SJCRH30 (cell line): ENCODE results near the gene PMEL. TPM values are rescaled to one million over a fixed set of nuclear protein-coding genes. Genes with fewer than 3 reads are reported as not detected.

Experiments
- total RNA-seq: library from RNA; depleted of rRNA; stranded (reverse); fragments of >200 nt; shearing (Covaris generic); gene quantifications from 2 replicates; pipeline ENCODE4 v1.2.3, GENCODE V29; 2014; rRNA removed

Gene PMEL
- total RNA-seq, 1 experiment from 2014 or later, result 1.3 TPM

Other genes with a start within 250 kb of the PMEL start
- gene BLOC1S1, start 250.0 kb downstream of the PMEL start, total RNA-seq, result 66.7 and 76.2 TPM in 2 replicates
- 2.0 and 2.5 TPM in 2 replicates for gene RDH5, start 245.6 kb downstream of the PMEL start, total RNA-seq
- 598 and 676 TPM in 2 replicates for gene CD63, start 237.0 kb downstream of the PMEL start, total RNA-seq
- 9.1 and 10.5 TPM in 2 replicates for gene GDF11, start 222.9 kb downstream of the PMEL start, total RNA-seq
- 109 and 132 TPM in 2 replicates for gene SARNP, start 148.3 kb downstream of the PMEL start, total RNA-seq
- gene ORMDL2, start 148.0 kb downstream of the PMEL start, total RNA-seq, result 25.4 and 27.6 TPM in 2 replicates
- 33.3 TPM in 2 replicates for gene DNAJC14, start 136.5 kb downstream of the PMEL start, total RNA-seq
- gene MMP19, start 123.1 kb downstream of the PMEL start, total RNA-seq, result 0.91 and 1.0 TPM in 2 replicates
- gene PYM1, start 38.1 kb downstream of the PMEL start, total RNA-seq, result 24.0 and 25.6 TPM in 2 replicates
- gene DGKA, start 34.9 kb downstream of the PMEL start, total RNA-seq, result 3.7 and 4.4 TPM in 2 replicates
- gene CDK2, start 788 bp upstream of the PMEL start, total RNA-seq, result 99.6 and 106 TPM in 2 replicates
- 59.4 and 61.0 TPM in 2 replicates for gene RAB5B, start 8.0 kb upstream of the PMEL start, total RNA-seq
- gene SUOX, start 31.2 kb upstream of the PMEL start, total RNA-seq, result 10.0 and 13.2 TPM in 2 replicates
- 1.7 and 2.2 TPM in 2 replicates for gene IKZF4, start 55.0 kb upstream of the PMEL start, total RNA-seq
- gene RPS26, start 75.9 kb upstream of the PMEL start, total RNA-seq, result 229 and 271 TPM in 2 replicates
- 38.0 and 38.8 TPM in 2 replicates for gene ERBB3, start 114.1 kb upstream of the PMEL start, total RNA-seq
- 342 and 348 TPM in 2 replicates for gene PA2G4, start 138.5 kb upstream of the PMEL start, total RNA-seq
- 5,544 and 5,661 TPM in 2 replicates for gene RPL41, start 150.6 kb upstream of the PMEL start, total RNA-seq
- gene ZC3H10, start 152.2 kb upstream of the PMEL start, total RNA-seq, result 5.5 and 5.8 TPM in 2 replicates
- 86.7 and 92.9 TPM in 2 replicates for gene ESYT1, start 162.2 kb upstream of the PMEL start, total RNA-seq
- gene MYL6B, start 186.5 kb upstream of the PMEL start, total RNA-seq, result 199 and 208 TPM in 2 replicates
- gene MYL6, start 192.3 kb upstream of the PMEL start, total RNA-seq, result 564 and 633 TPM in 2 replicates
- 57.3 and 60.9 TPM in 2 replicates for gene SMARCC2, start 223.4 kb upstream of the PMEL start, total RNA-seq